Measurements from ENCODE around the gene CYLD. TPM values are rescaled to one million over a fixed set of nuclear protein-coding genes. Genes with fewer than 3 reads are reported as not detected.

Gene CYLD
- total RNA-seq, 4 donors from 2014 or later: 24.3 to 56.1 (median 30.0) TPM

- TF ChIP-seq, protein P1, sequence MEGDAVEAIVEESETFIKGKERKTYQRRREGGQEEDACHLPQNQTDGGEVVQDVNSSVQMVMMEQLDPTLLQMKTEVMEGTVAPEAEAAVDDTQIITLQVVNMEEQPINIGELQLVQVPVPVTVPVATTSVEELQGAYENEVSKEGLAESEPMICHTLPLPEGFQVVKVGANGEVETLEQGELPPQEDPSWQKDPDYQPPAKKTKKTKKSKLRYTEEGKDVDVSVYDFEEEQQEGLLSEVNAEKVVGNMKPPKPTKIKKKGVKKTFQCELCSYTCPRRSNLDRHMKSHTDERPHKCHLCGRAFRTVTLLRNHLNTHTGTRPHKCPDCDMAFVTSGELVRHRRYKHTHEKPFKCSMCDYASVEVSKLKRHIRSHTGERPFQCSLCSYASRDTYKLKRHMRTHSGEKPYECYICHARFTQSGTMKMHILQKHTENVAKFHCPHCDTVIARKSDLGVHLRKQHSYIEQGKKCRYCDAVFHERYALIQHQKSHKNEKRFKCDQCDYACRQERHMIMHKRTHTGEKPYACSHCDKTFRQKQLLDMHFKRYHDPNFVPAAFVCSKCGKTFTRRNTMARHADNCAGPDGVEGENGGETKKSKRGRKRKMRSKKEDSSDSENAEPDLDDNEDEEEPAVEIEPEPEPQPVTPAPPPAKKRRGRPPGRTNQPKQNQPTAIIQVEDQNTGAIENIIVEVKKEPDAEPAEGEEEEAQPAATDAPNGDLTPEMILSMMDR (IDR thresholded peaks at IDR 0.05): no peak
- no peak for TF ChIP-seq POLR2A (IDR thresholded peaks at IDR 0.05)
- H3K36me3 ChIP-seq: peaks cover 0 to 54% (median 0%) of the 10 kb centered on the region in 3 donors
Observed at GRCh38 chr16:50789757-50790156, 47.9 kb downstream of the CYLD start.

DNA sequence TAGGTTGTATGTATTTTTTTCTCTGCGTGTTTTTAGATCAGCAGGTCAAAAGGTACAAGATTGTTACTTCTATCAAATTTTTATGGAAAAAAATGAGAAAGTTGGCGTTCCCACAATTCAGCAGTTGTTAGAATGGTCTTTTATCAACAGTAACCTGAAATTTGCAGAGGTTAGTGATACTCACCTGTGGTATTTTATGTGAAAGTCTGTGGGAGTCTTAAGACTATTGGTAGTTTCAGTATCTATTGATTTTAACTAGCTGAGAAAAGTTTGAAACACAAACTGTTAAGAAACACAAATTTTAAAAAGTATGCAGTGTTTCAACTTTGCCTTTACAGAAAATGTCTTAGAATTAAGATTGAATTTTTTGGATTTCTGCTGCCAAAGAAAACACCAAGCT, 49.6 kb downstream of the CYLD start:
- TF ChIP-seq, protein P1 (IDR thresholded peaks at IDR 0.05): no peak
- no peak for TF ChIP-seq POLR2A (IDR thresholded peaks at IDR 0.05)
- Histone ChIP-seq H3K27ac (no peak overlapping the region), H3K27me3 (no peaks in the 10 kb centered on the region), H3K36me3 (peaks cover 0 to 59% (median 0%) of the 10 kb centered on the region in 3 donors), H3K4me3 (no peak overlapping the region), H3K9me3 (no peaks in the 10 kb centered on the region), H3K4me1 (no peaks in the 10 kb centered on the region)
- no peak for DNase-seq

More at GRCh38 chr16:50789757-50790156, 47.9 kb downstream of the CYLD start:
- no peaks in the 10 kb centered on the region for H3K9me3 ChIP-seq
- no peak overlapping the region for H3K4me3 ChIP-seq
- DNase-seq: no peak
- H3K27ac ChIP-seq: no peak overlapping the region
- H3K4me1 ChIP-seq: no peaks in the 10 kb centered on the region
- H3K27me3 ChIP-seq: no peaks in the 10 kb centered on the region

- no peak for TF ChIP-seq POLR2A (IDR thresholded peaks at IDR 0.05)
- TF ChIP-seq, protein P1 (IDR thresholded peaks at IDR 0.05): no peak
- H3K9me3 ChIP-seq: no peaks in the 10 kb centered on the region
- no peaks in the 10 kb centered on the region for H3K4me1 ChIP-seq
- DNase-seq: no peak
- H3K4me3 ChIP-seq: no peak overlapping the region
- H3K27me3 ChIP-seq: no peaks in the 10 kb centered on the region
- H3K27ac ChIP-seq: no peak overlapping the region
- peaks cover 0 to 79% (median 0%) of the 10 kb centered on the region in 3 donors for H3K36me3 ChIP-seq
Observed at GRCh38 chr16:50796829-50797228, 54.9 kb downstream of the CYLD start.

DNA sequence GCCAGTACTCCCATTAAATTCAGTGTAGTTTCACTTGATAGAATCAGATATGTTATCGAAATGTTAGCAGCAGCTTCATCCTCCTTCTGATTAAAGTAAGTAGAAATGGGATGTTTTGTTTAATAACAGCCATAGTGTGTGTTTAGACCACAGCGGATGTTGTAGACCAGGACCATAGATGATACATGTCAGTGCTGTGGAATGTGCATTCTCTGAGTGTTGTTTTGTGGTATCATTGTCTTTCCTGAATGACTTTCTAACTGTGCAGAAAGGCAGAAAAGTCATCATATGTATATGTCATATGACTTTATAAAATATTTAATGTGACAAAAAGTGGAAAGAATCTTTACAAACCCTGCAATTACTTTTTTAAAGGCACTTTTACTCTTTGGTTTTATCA, 55.6 kb downstream of the CYLD start:
- H3K9me3 ChIP-seq: no peaks in the 10 kb centered on the region
- no peaks in the 10 kb centered on the region for H3K27me3 ChIP-seq
- H3K36me3 ChIP-seq: peaks cover 0 to 74% (median 0%) of the 10 kb centered on the region in 3 donors
- TF ChIP-seq POLR2A (IDR thresholded peaks at IDR 0.05): no peak
- TF ChIP-seq, protein P1 (IDR thresholded peaks at IDR 0.05): no peak
- no peak overlapping the region for H3K4me3 ChIP-seq
- no peaks in the 10 kb centered on the region for H3K4me1 ChIP-seq
- DNase-seq: no peak
- H3K27ac ChIP-seq: no peak overlapping the region

- Histone ChIP-seq H3K27me3 (no peaks in the 10 kb centered on the region), H3K9me3 (no peaks in the 10 kb centered on the region), H3K4me3 (no peak overlapping the region), H3K4me1 (no peaks in the 10 kb centered on the region), H3K36me3 (peaks cover 0 to 48% (median 0%) of the 10 kb centered on the region in 3 donors), H3K27ac (no peak overlapping the region)
- DNase-seq: no peak
- TF ChIP-seq, protein P1 (IDR thresholded peaks at IDR 0.05): no peak
Observed at GRCh38 chr16:50800074-50800473, 58.2 kb downstream of the CYLD start.

GRCh38 chr16:50801036-50801435, 59.1 kb downstream of the CYLD start:
- Histone ChIP-seq H3K27ac (no peak overlapping the region), H3K27me3 (no peaks in the 10 kb centered on the region), H3K9me3 (no peaks in the 10 kb centered on the region), H3K4me3 (no peak overlapping the region), H3K36me3 (peaks cover 0 to 39% (median 0%) of the 10 kb centered on the region in 3 donors), H3K4me1 (no peaks in the 10 kb centered on the region)
- DNase-seq: no peak
- TF ChIP-seq POLR2A (IDR thresholded peaks at IDR 0.05): no peak
- TF ChIP-seq, protein P1 (IDR thresholded peaks at IDR 0.05): no peak
